Ishikawa (cell line): ENCODE results near the gene HORMAD1.

Source experiments
- CEBPB ChIP-seq: IDR thresholded peaks from 2 replicates; pipeline ENCODE4 v1.6.1; 2012
- CREB1 ChIP-seq: IDR thresholded peaks from 2 replicates; pipeline ENCODE4 v1.6.1; 2012; ENCODE audit warnings: low read depth
- EGR1 ChIP-seq: IDR thresholded peaks from 2 replicates; pipeline ENCODE4 v1.6.1; 2012
- EP300 ChIP-seq: IDR thresholded peaks from 2 replicates; pipeline ENCODE4 v1.6.1; 2012; ENCODE audit warnings: borderline replicate concordance
- FOXM1 ChIP-seq: IDR thresholded peaks from 2 replicates; pipeline ENCODE4 v1.6.1; 2012; ENCODE audit warnings: low read depth, borderline replicate concordance
- NFIC ChIP-seq: IDR thresholded peaks from 2 replicates; pipeline ENCODE4 v1.6.1; 2012
- RAD21 ChIP-seq: IDR thresholded peaks from 2 replicates; pipeline ENCODE4 v1.6.1; 2012; ENCODE audit warnings: low read depth
- TAF1 ChIP-seq: IDR thresholded peaks from 2 replicates; pipeline ENCODE4 v1.6.1; 2012; ENCODE audit warnings: low read depth, mild to moderate bottlenecking
- TCF12 ChIP-seq: IDR thresholded peaks from 2 replicates; pipeline ENCODE4 v1.6.1; 2012; ENCODE audit warnings: low read depth
- TEAD4 ChIP-seq: IDR thresholded peaks from 2 replicates; pipeline ENCODE4 v1.6.1; 2012
- YY1 ChIP-seq: IDR thresholded peaks from 2 replicates; pipeline ENCODE4 v1.6.1; 2012; ENCODE audit warnings: low read depth
- ZBTB7A ChIP-seq: IDR thresholded peaks from 2 replicates; pipeline ENCODE4 v1.6.1; 2012; ENCODE audit warnings: low read depth
- TF ChIP-seq, protein P1 (sequence below): IDR thresholded peaks from 2 replicates; pipeline ENCODE4 v1.6.1; 2012
- TF ChIP-seq, protein P2 (sequence below): IDR thresholded peaks from 2 replicates; pipeline ENCODE4 v1.6.1; 2012
- TF ChIP-seq, protein P3 (sequence below): IDR thresholded peaks from 2 replicates; pipeline ENCODE4 v1.6.1; 2012; ENCODE audit warnings: low read depth, mild to moderate bottlenecking

Gene HORMAD1

DNA sequence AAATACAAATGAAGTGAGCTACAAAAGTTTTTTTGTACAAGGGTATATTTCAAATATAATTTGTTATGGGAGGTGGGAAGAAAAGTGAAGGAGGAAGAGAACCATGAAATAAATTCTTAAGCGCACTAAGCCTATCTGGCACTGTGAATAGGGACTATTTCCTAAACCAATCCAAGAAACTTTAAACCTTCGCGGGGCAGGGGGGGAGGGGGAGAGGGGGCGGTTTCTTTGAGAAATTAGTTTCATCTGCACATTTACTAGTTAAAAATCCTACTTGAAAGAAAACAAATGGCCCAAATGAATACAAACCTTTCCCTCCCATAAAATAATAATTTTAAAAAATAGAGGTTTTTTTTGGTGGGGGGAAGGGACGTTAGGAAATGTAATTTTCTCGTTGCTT lies 24.1 kb downstream of the HORMAD1 start:
- TF ChIP-seq, protein P1, sequence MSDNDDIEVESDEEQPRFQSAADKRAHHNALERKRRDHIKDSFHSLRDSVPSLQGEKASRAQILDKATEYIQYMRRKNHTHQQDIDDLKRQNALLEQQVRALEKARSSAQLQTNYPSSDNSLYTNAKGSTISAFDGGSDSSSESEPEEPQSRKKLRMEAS = no peak

DNA sequence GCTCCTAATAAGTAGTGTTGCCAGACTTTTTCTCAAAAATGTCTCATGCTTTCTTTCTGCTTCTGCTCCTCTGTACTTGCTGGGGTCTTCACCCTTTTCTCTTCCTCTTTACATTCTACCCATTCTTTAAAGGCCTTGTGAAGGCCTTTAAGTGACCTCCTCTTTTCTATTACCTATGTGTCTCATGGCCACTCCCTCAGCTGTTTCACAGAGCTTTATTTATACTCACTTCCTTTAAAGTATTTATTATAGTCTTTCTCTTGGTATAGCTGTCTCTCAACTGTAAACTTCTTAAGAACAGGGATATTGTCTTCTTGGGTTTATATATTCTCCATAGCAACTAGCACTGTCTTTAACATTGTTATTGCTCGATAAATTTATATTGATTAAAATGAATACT lies 24.5 kb downstream of the HORMAD1 start:
- no peak for TF ChIP-seq EP300
- TF ChIP-seq, protein P2, sequence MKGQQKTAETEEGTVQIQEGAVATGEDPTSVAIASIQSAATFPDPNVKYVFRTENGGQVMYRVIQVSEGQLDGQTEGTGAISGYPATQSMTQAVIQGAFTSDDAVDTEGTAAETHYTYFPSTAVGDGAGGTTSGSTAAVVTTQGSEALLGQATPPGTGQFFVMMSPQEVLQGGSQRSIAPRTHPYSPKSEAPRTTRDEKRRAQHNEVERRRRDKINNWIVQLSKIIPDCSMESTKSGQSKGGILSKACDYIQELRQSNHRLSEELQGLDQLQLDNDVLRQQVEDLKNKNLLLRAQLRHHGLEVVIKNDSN = no peak

DNA sequence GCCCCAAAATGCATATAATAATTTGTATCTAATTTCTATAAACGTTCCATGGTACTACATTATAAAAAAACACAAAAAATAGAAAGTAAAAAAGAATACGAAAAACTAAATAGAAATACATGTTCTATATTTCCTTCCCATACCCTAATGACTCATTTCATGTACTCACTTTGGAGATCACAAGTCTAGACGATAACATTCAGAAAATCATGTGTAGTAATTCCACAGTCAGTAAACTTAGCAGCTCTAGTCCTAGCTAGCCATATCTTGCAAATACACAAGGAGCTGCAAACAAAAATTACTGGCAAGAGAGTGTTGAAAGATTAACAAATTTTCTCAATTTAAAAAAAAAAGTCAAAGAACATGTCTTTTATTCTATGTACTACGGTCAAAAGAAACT lies 25.1 kb downstream of the HORMAD1 start:
- TF ChIP-seq EGR1 (no peak), TCF12 (no peak), CEBPB (no peak), CREB1 (no peak), EP300 (no peak), ZBTB7A (no peak), TAF1 (no peak), FOXM1 (no peak), YY1 (no peak), RAD21 (no peak), TEAD4 (no peak)
- TF ChIP-seq, protein P2 = no peak
- TF ChIP-seq, protein P3, sequence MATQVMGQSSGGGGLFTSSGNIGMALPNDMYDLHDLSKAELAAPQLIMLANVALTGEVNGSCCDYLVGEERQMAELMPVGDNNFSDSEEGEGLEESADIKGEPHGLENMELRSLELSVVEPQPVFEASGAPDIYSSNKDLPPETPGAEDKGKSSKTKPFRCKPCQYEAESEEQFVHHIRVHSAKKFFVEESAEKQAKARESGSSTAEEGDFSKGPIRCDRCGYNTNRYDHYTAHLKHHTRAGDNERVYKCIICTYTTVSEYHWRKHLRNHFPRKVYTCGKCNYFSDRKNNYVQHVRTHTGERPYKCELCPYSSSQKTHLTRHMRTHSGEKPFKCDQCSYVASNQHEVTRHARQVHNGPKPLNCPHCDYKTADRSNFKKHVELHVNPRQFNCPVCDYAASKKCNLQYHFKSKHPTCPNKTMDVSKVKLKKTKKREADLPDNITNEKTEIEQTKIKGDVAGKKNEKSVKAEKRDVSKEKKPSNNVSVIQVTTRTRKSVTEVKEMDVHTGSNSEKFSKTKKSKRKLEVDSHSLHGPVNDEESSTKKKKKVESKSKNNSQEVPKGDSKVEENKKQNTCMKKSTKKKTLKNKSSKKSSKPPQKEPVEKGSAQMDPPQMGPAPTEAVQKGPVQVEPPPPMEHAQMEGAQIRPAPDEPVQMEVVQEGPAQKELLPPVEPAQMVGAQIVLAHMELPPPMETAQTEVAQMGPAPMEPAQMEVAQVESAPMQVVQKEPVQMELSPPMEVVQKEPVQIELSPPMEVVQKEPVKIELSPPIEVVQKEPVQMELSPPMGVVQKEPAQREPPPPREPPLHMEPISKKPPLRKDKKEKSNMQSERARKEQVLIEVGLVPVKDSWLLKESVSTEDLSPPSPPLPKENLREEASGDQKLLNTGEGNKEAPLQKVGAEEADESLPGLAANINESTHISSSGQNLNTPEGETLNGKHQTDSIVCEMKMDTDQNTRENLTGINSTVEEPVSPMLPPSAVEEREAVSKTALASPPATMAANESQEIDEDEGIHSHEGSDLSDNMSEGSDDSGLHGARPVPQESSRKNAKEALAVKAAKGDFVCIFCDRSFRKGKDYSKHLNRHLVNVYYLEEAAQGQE = no peak

DNA sequence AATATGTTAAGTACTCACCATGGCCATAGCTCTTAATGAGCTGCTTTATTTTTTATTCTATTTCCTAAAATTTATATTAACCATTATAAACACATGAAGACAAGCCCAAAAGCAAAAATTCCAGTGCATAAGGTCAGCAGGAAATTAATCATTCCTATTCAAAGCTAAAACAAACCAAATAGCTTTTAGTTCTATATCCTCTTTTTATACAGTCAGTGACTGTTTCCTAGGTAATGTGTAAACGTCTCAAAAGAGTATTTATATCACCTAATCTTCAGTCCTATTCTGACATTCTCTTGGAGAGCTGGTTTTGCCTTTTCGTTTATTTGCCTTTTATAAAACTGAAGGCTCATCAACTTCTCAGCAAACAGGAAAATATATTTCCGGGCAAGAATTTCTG lies 28.0 kb downstream of the HORMAD1 start:
- TF ChIP-seq EP300 (no peak), ZBTB7A (no peak), NFIC (no peak), EGR1 (no peak), CREB1 (no peak), RAD21 (no peak), TCF12 (no peak)
- TF ChIP-seq, protein P3 = no peak

DNA sequence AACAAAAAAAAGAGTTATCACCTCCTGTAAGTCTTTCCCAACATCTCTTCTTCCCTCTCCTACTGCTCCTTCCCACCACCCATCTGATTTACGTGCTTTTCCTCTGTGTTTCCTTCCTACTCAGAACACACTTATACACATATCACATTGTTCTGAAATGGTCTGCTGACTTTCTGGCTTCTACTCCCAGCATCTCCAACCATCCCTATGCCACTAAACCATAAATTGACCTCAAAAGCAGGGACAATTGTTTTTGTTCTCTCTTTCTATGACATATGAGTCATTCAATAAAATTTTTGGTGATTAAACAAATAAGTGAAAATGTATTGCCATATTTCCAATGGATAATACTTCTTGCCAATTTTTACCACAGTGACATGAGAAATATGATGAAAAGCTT lies 31.9 kb downstream of the HORMAD1 start:
- TF ChIP-seq EP300 (no peak), TEAD4 (no peak), FOXM1 (no peak), CEBPB (no peak)

DNA sequence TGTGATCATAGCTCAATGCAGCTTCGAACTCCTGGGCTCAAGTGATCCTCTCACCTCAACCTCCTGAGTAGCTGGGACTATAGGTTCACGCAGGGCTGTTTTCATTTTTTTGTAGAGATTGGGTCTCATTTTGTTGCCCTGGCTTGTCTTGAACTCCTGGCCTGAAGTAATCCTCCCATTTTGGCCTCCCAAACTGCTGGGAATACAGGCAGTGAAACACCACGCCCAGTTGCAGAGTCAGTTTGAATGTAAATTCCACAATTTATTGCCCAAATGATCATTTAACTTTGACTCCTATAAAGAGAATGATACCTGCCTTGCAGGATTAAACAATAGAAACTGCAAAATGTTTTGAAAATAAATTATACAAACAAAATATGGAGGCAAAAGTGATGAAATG lies 34.4 kb downstream of the HORMAD1 start:
- TF ChIP-seq TCF12 (no peak), TEAD4 (no peak), YY1 (no peak), FOXM1 (no peak), TAF1 (no peak), EP300 (no peak), NFIC (no peak), RAD21 (no peak), ZBTB7A (no peak), EGR1 (no peak)
- TF ChIP-seq, protein P2 = no peak
- TF ChIP-seq, protein P1 = no peak
- TF ChIP-seq, protein P3 = no peak
